ENCODE results near the gene XCR1. TPM values are rescaled to one million over a fixed set of nuclear protein-coding genes. Genes with fewer than 3 reads are reported as not detected.

Gene XCR1
- polyA plus RNA-seq, 10 donors = 0.05 to 0.90 (median 0.19) TPM

Other genes starting within 250 kb of the XCR1 start
- gene SLC6A20, start 230.9 kb downstream of the XCR1 start, polyA plus RNA-seq (ENCODE audit: insufficient read length in 10 of 10) = under 1 TPM; 0.09 to 0.29 (median 0.16) TPM
- 10 to 100 TPM; 13.1 to 21.7 (median 16.0) TPM for gene LZTFL1, start 185.4 kb downstream of the XCR1 start, polyA plus RNA-seq (ENCODE audit: insufficient read length in 10 of 10)
- under 1 TPM in 3 of 10 donors, not detected in 7; 0.11 to 0.31 (median 0.13) TPM for gene CCR9, start 140.9 kb downstream of the XCR1 start, polyA plus RNA-seq (ENCODE audit: insufficient read length in 10 of 10)
- gene CXCR6, start 84.0 kb downstream of the XCR1 start, polyA plus RNA-seq (ENCODE audit: insufficient read length in 10 of 10) = under 1 TPM; 0.12 to 0.66 (median 0.34) TPM
- 10 to 100 TPM; 23.2 to 39.4 (median 30.1) TPM for gene FYCO1, start 31.7 kb downstream of the XCR1 start, polyA plus RNA-seq (ENCODE audit: insufficient read length in 10 of 10)
- gene CCR1, start 180.8 kb upstream of the XCR1 start, polyA plus RNA-seq (ENCODE audit: insufficient read length in 10 of 10) = 1 to 10 TPM; 2.4 to 4.9 (median 3.6) TPM
- gene CCR3, start 215.0 kb upstream of the XCR1 start, polyA plus RNA-seq (ENCODE audit: insufficient read length in 10 of 10) = under 1 TPM in 3 of 10 donors, not detected in 7; 0.10 to 0.25 (median 0.20) TPM

Measured in muscle of back (tissue), 10 donors.